ENCODE measurements around the gene MICALL1. TPM values are rescaled to one million over a fixed set of nuclear protein-coding genes. Genes with fewer than 3 reads are reported as not detected.

The MICALL1 gene
- total and polyA plus RNA-seq, 2 of the 13 experiments (the other 11 are each of a cell fraction or from before 2014, with no cell fraction given) = 7.6 to 10.6 TPM

GRCh38 chr22:37896181-37896592, 9.9 kb upstream of the MICALL1 start (continued):
- TF ChIP-seq, protein P1, sequence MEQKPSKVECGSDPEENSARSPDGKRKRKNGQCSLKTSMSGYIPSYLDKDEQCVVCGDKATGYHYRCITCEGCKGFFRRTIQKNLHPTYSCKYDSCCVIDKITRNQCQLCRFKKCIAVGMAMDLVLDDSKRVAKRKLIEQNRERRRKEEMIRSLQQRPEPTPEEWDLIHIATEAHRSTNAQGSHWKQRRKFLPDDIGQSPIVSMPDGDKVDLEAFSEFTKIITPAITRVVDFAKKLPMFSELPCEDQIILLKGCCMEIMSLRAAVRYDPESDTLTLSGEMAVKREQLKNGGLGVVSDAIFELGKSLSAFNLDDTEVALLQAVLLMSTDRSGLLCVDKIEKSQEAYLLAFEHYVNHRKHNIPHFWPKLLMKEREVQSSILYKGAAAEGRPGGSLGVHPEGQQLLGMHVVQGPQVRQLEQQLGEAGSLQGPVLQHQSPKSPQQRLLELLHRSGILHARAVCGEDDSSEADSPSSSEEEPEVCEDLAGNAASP (CRISPR knock-in tag; IDR thresholded peaks at IDR 0.05; ENCODE audit: borderline replicate concordance) = peak; percentile 92; the same call in 1 of the 2 replicates
- TF ChIP-seq FOXJ3 (CRISPR knock-in tag; IDR thresholded peaks at IDR 0.05; ENCODE audit: borderline replicate concordance) (no peak), CREM (IDR thresholded peaks at IDR 0.05) (peak; percentile 33; the same call in 1 of the 2 replicates), CREM (CRISPR knock-in tag; IDR thresholded peaks at IDR 0.05) (no peak), ELF1 (CRISPR knock-in tag; IDR thresholded peaks at IDR 0.05) (peak; percentile 88), MTF1 (CRISPR knock-in tag; IDR thresholded peaks at IDR 0.05) (no peak), GFI1 (CRISPR knock-in tag; IDR thresholded peaks at IDR 0.05; ENCODE audit: borderline replicate concordance) (no peak), JUND (CRISPR knock-in tag; IDR thresholded peaks at IDR 0.05) (0 out of 2 replicates have a peak, but pooled peaks have one; percentile 18), ZNF207 (IDR thresholded peaks at IDR 0.05; ENCODE audit: borderline replicate concordance) (no peak), ARID4A (CRISPR knock-in tag; IDR thresholded peaks at IDR 0.05; ENCODE audit: borderline replicate concordance) (peak; percentile 36; the same call in 1 of the 2 replicates), CBFB (CRISPR knock-in tag; IDR thresholded peaks at IDR 0.05) (no peak), IKZF4 (CRISPR knock-in tag; IDR thresholded peaks at IDR 0.05; ENCODE audit: borderline replicate concordance, low read depth, not compliant biosample characterization) (no peak), AKNA (CRISPR knock-in tag; IDR thresholded peaks at IDR 0.05; ENCODE audit: borderline replicate concordance) (no peak), ZBTB44 (CRISPR knock-in tag; IDR thresholded peaks at IDR 0.05) (no peak), POLR2G (IDR thresholded peaks at IDR 0.05; ENCODE audit: low read depth, low read length) (peak; percentile 58), NFIB (CRISPR knock-in tag; IDR thresholded peaks at IDR 0.05; ENCODE audit: borderline replicate concordance) (no peak), ZNF788 (CRISPR knock-in tag; IDR thresholded peaks at IDR 0.05; ENCODE audit: borderline replicate concordance) (peak; percentile 59; the same call in 1 of the 2 replicates), HOXA3 (CRISPR knock-in tag; IDR thresholded peaks at IDR 0.05) (0 out of 2 replicates have a peak, but pooled peaks have one; percentile 54)
